IMR-90 (cell line): ENCODE results near the gene TF. TPM values are rescaled to one million over a fixed set of nuclear protein-coding genes. Genes with fewer than 3 reads are reported as not detected.

Experiments
- ATAC-seq: fragments of 200-7000 bp; cut with Tn5 transposase; 2 replicates; pipeline ENCODE4 v1.9.1; 2020; ENCODE audit warnings: low read depth, mild to moderate bottlenecking, moderate library complexity
- BruUV-seq: library from RNA; stranded (reverse); fragments of 400-500 nt; replicated peaks from 2 replicates; lab custom pipeline; 2021; lab: Mats Ljungman, UMichigan
- CTCF ChIA-PET: fragments of 300-600 bp; formaldehyde crosslinking; extraction: SDS; loops from one replicate; lab custom pipeline; 2021; ENCODE audit warnings: antibody characterized with exemption; lab: Yijun Ruan, JAX
- POLR2A ChIA-PET: fragments of 300-600 bp; sonication (Branson Sonifier 250); formaldehyde crosslinking; loops from one replicate; lab custom pipeline; 2022; ENCODE audit warnings: antibody characterized with exemption; ENCODE audit not compliant: unreplicated experiment; lab: Charles Lee
- DNase-seq: peaks from one replicate; pipeline ENCODE4 v3.0.0; 2013
- H2AFZ ChIP-seq: replicated peaks from 2 replicates; pipeline ENCODE3; 2013; ENCODE audit warnings: low read length, mild to moderate bottlenecking; ENCODE audit not compliant: poor library complexity
- H2AK5ac ChIP-seq: 2 replicates; pipeline ENCODE4 v1.6.1; 2013; ENCODE audit warnings: low read depth, low read length, inconsistent platforms
- H2AK9ac ChIP-seq: replicated peaks from 2 replicates; pipeline ENCODE3; 2013; ENCODE audit warnings: mild to moderate bottlenecking, low read depth, low read length, moderate library complexity; ENCODE audit not compliant: poor library complexity
- H2BK120ac ChIP-seq: 2 replicates; pipeline ENCODE4 v1.6.1; 2013; ENCODE audit warnings: low read depth, low read length, inconsistent platforms
- H2BK15ac ChIP-seq: 3 replicates; pipeline ENCODE4 v1.6.1; 2013; ENCODE audit warnings: low read depth, low read length, inconsistent platforms
- H2BK20ac ChIP-seq: 2 replicates; pipeline ENCODE4 v1.6.1; 2013; ENCODE audit warnings: low read depth, mild to moderate bottlenecking, inconsistent platforms, low read length, moderate library complexity
- H2BK5ac ChIP-seq: 2 replicates; pipeline ENCODE4 v1.6.1; 2013; ENCODE audit warnings: mild to moderate bottlenecking, low read depth, low read length, inconsistent platforms; ENCODE audit not compliant: poor library complexity, severe bottlenecking
- H3K14ac ChIP-seq: replicated peaks from 2 replicates; pipeline ENCODE4 v1.6.1; 2013; ENCODE audit warnings: low read depth, low read length, inconsistent platforms
- H3K18ac ChIP-seq: 2 replicates; pipeline ENCODE4 v1.6.1; 2013; ENCODE audit warnings: low read depth, low read length, control low read depth
- H3K23ac ChIP-seq: 2 replicates; pipeline ENCODE4 v1.6.1; 2013; ENCODE audit warnings: low read depth, low read length, inconsistent platforms
- H3K27ac ChIP-seq: 2 replicates; pipeline ENCODE4 v1.5.1; 2013; ENCODE audit warnings: mild to moderate bottlenecking, control low read depth, low read length; ENCODE audit not compliant: insufficient read depth
- H3K27me3 ChIP-seq: 2 replicates; pipeline ENCODE4 v1.6.1; 2013; ENCODE audit warnings: low read length; ENCODE audit not compliant: control insufficient read depth, insufficient read depth
- H3K36me3 ChIP-seq: 2 replicates; pipeline ENCODE4 v1.6.1; 2013; ENCODE audit warnings: low read length, mixed read lengths; ENCODE audit not compliant: control insufficient read depth, insufficient read depth
- H3K4ac ChIP-seq: 2 replicates; pipeline ENCODE4 v1.6.1; 2013; ENCODE audit warnings: low read depth, low read length, inconsistent platforms
- H3K4me1 ChIP-seq: 2 replicates; pipeline ENCODE4 v1.6.1; 2013; ENCODE audit warnings: low read length, mixed read lengths; ENCODE audit not compliant: control insufficient read depth, insufficient read depth
- H3K4me2 ChIP-seq: 2 replicates; pipeline ENCODE4 v1.6.1; 2013; ENCODE audit warnings: low read depth, mild to moderate bottlenecking, control low read depth, low read length, moderate library complexity
- H3K4me3 ChIP-seq: 2 replicates; pipeline ENCODE4 v1.5.1; 2013; ENCODE audit warnings: low read depth, mild to moderate bottlenecking, control low read depth, low read length, moderate library complexity; ENCODE audit not compliant: insufficient read depth
- H3K56ac ChIP-seq: 2 replicates; pipeline ENCODE4 v1.6.1; 2013; ENCODE audit warnings: low read length, inconsistent platforms; ENCODE audit not compliant: insufficient read depth; ENCODE audit errors: extremely low read depth
- H3K79me1 ChIP-seq, 2 experiments: 2 replicates each; pipeline ENCODE4 v1.6.1; 2013; ENCODE audit warnings: low read length in 2 of 2, inconsistent platforms in 1 of 2, low read depth in 1 of 2
- H3K9ac ChIP-seq: 2 replicates; pipeline ENCODE4 v1.6.1; 2013; ENCODE audit warnings: low read depth, low read length, control low read depth
- H3K9me1 ChIP-seq: 2 replicates; pipeline ENCODE4 v1.6.1; 2013; ENCODE audit warnings: low read length, inconsistent platforms; ENCODE audit not compliant: insufficient read depth
- H3K9me3 ChIP-seq: 2 replicates; pipeline ENCODE4 v1.6.1; 2013; ENCODE audit warnings: low read length; ENCODE audit not compliant: control insufficient read depth, insufficient read depth
- H4K20me1 ChIP-seq: 2 replicates; pipeline ENCODE4 v1.6.1; 2013; ENCODE audit warnings: low read length, inconsistent platforms; ENCODE audit not compliant: insufficient read depth
- H4K5ac ChIP-seq: 2 replicates; pipeline ENCODE4 v1.6.1; 2013; ENCODE audit warnings: mild to moderate bottlenecking, low read depth, low read length, control low read depth
- H4K8ac ChIP-seq, 2 experiments: 2 replicates each; pipeline ENCODE4 v1.6.1; 2013; ENCODE audit warnings: low read depth in 2 of 2, low read length in 2 of 2, control low read depth in 1 of 2, inconsistent platforms in 1 of 2
- H4K91ac ChIP-seq: 2 replicates; pipeline ENCODE4 v1.6.1; 2013; ENCODE audit warnings: low read depth, low read length, inconsistent platforms; ENCODE audit not compliant: insufficient read depth
- BHLHE40 ChIP-seq: fragments of 150-350 bp; IDR thresholded peaks from 2 replicates; pipeline ENCODE4 v1.6.1; 2016; ENCODE audit warnings: mild to moderate bottlenecking, low read depth, low read length
- CEBPB ChIP-seq: IDR thresholded peaks from 2 replicates; pipeline ENCODE4 v1.6.1; 2012; ENCODE audit warnings: low read depth, low read length, improper control_type of control experiment
- CHD1 ChIP-seq: IDR thresholded peaks from 2 replicates; pipeline ENCODE4 v1.6.1; 2012; ENCODE audit warnings: low read depth, low read length, improper control_type of control experiment
- CTCF ChIP-seq: conservative IDR thresholded peaks from 2 replicates; pipeline ENCODE4 v1.5.1; 2012; ENCODE audit warnings: mild to moderate bottlenecking, low read depth, low read length, improper control_type of control experiment
- ELK1 ChIP-seq: fragments of 150-350 bp; IDR thresholded peaks from 2 replicates; pipeline ENCODE4 v1.6.1; 2016; ENCODE audit warnings: low read depth, mild to moderate bottlenecking, low read length, moderate library complexity, borderline replicate concordance
- FOS ChIP-seq: fragments of 150-350 bp; IDR thresholded peaks from 2 replicates; pipeline ENCODE4 v1.6.1; 2016; ENCODE audit warnings: low read depth, low read length
- MAZ ChIP-seq: IDR thresholded peaks from 2 replicates; pipeline ENCODE4 v1.6.1; 2012; ENCODE audit warnings: low read depth, mild to moderate bottlenecking, low read length, improper control_type of control experiment, moderate library complexity, borderline replicate concordance
- MXI1 ChIP-seq: IDR thresholded peaks from 2 replicates; pipeline ENCODE4 v1.6.1; 2012; ENCODE audit warnings: low read depth, mild to moderate bottlenecking, low read length, moderate library complexity, borderline replicate concordance
- NFE2L2 ChIP-seq: fragments of 150-350 bp; IDR thresholded peaks from 2 replicates; pipeline ENCODE4 v1.6.1; 2016; ENCODE audit warnings: low read depth, mild to moderate bottlenecking, low read length
- POLR2A ChIP-seq: IDR thresholded peaks from 2 replicates; pipeline ENCODE4 v1.6.1; 2012; ENCODE audit warnings: mild to moderate bottlenecking, low read depth, low read length
- RAD21 ChIP-seq: IDR thresholded peaks from 2 replicates; pipeline ENCODE4 v1.6.1; 2012; ENCODE audit warnings: low read length, improper control_type of control experiment
- RCOR1 ChIP-seq: IDR thresholded peaks from 2 replicates; pipeline ENCODE4 v1.6.1; 2012; ENCODE audit warnings: mild to moderate bottlenecking, low read length, improper control_type of control experiment; ENCODE audit not compliant: insufficient replicate concordance
- RFX5 ChIP-seq: IDR thresholded peaks from 2 replicates; pipeline ENCODE4 v1.8.0; 2012; ENCODE audit warnings: low read depth, mild to moderate bottlenecking, low read length, moderate library complexity
- SMC3 ChIP-seq: fragments of 150-350 bp; IDR thresholded peaks from 2 replicates; pipeline ENCODE4 v1.6.1; 2016; ENCODE audit warnings: low read depth, mild to moderate bottlenecking, antibody characterized with exemption, low read length, moderate library complexity
- WGBS, 2 experiments: methylation state at CpG; one replicate each; pipeline versions ENCODE4 v1.1.5 to v1.1.7; 2013; ENCODE audit warnings: missing lambda C conversion rate in 2 of 2; ENCODE audit not compliant: insufficient read length in 1 of 2; ENCODE audit errors: extremely low coverage in 2 of 2; 5-methylcytosine and 5-hydroxymethylcytosine counted together
- dilution Hi-C: fragments of 300-500 bp; cut with HindIII; formaldehyde crosslinking; loops from one replicate; pipeline ENCODE4 v1.14.3; 2018; ENCODE audit warnings: low sequenced_read_pairs; ENCODE audit not compliant: unreplicated experiment
- in situ Hi-C: fragments of 300-500 bp; cut with MboI; formaldehyde crosslinking; loops from 3 replicates; pipeline ENCODE4 v1.14.3; 2019; ENCODE audit warnings: low sequenced_read_pairs, inconsistent platforms, mixed read lengths
- intact Hi-C: fragments of 100-400 bp; cut with micrococcal nuclease; formaldehyde crosslinking; loops from 2 replicates; pipeline ENCODE4 v1.10.0; 2022
- polyA plus RNA-seq, 3 experiments: library from polyadenylated mRNA; depleted of rRNA; stranded (reverse); fragments of >200 nt; gene quantifications; 2 replicates each; pipeline ENCODE4 v1.2.3, GENCODE V29; 2012; ENCODE audit warnings: low replicate concordance in 1 of 3
- total RNA-seq: library from RNA; depleted of rRNA; stranded (reverse); fragments of >200 nt; gene quantifications from 2 replicates; pipeline ENCODE4 v1.2.3, GENCODE V29; 2012

The TF gene
- total and polyA plus RNA-seq, 2 of the 4 experiments (the other 2 are of a cell fraction) = 0.07 TPM; not detected in 1

GRCh38 chr3:133758964-133759739, 13.0 kb downstream of the TF start (continued):
- TF ChIP-seq FOS = no peak

- DNase-seq = no peak
- Histone ChIP-seq H3K27me3 (peaks cover 13% of the 10 kb centered on the region), H2BK20ac (no peak overlapping the region), H3K4me2 (no peak overlapping the region), H3K36me3 (no peaks in the 10 kb centered on the region), H4K91ac (no peak overlapping the region), H3K4me3 (no peak overlapping the region), H2AFZ (no peak overlapping the region), H3K9ac (no peak overlapping the region), H2BK15ac (no peak overlapping the region), H4K8ac (no peak overlapping the region), H2AK5ac (no peak overlapping the region), H3K79me1 (no peaks in the 10 kb centered on the region), H3K4me1 (no peaks in the 10 kb centered on the region), H2AK9ac (no peak overlapping the region), H2BK5ac (no peak overlapping the region), H3K56ac (no peak overlapping the region), H3K4ac (no peak overlapping the region), H2BK120ac (no peak overlapping the region), H4K20me1 (no peaks in the 10 kb centered on the region; the same call in 1 of the 2 replicates), H3K27ac (no peak overlapping the region), H3K9me1 (no peaks in the 10 kb centered on the region), H3K14ac (no peak overlapping the region), H3K9me3 (no peaks in the 10 kb centered on the region), H4K5ac (no peak overlapping the region), H3K23ac (no peak overlapping the region), H3K18ac (no peak overlapping the region)
- ChIA-PET POLR2A (no interaction called here), CTCF (no interaction called here)
- in situ Hi-C loops = no loop called here
- dilution Hi-C loops = no loop called here
- ATAC-seq = no peak
- intact Hi-C loops = loop anchor here (1.0 kb wide), 1 partner anchor 46 kb away; no protein-coding TSS in a partner anchor
- BruUV-seq = no TSS peak
- WGBS, 2 experiments = 60% methylated on average over 1 of the region's 2 CpGs; no CpG with 5 or more reads in 1 of the 2 experiments
- no peak for TF ChIP-seq RAD21
- TF ChIP-seq SMC3 = no peak
- no peak for TF ChIP-seq MXI1
- no peak for TF ChIP-seq ELK1
- TF ChIP-seq RFX5 = no peak
- no peak for TF ChIP-seq CTCF
- no peak for TF ChIP-seq CEBPB
- TF ChIP-seq POLR2A = no peak
- TF ChIP-seq BHLHE40 = no peak
- TF ChIP-seq MAZ = no peak
- no peak for TF ChIP-seq RCOR1
- TF ChIP-seq FOS = no peak
- TF ChIP-seq CHD1 = no peak
- TF ChIP-seq NFE2L2 = no peak
Observed at GRCh38 chr3:133759740-133760305, 13.6 kb downstream of the TF start.
